NCI-H2107 treated with DMSO at 0.1 percent for 48 hours (cell line): Measurements from ENCODE around the gene SH3YL1.

Source experiments
- DNase-seq: peaks from one replicate; lab custom pipeline; 2025; ENCODE audit not compliant: unreplicated experiment; lab: John Stamatoyannopoulos, UW

SH3YL1 gene

GRCh38 chr2:223971-224760, 39.7 kb downstream of the SH3YL1 start:
- DNase-seq: no peak

DNA sequence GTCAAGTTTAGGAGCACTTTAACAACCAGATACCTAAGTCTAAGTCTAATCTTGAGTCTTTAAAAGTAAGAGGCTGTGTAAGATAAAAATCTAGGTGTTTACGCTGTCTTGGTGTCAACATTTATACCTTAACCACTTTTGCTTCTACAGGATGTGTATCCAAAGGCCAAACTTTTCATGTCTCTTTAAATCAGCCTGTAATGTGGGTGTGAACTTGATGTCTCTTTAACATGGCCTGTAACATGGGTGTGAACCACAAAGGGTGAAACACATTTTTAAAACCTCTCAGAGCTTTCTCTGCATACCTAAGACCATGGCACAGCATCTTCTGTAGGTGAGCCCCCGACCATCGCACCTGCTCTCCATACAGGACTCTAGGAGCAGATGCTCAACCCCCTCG, 40.4 kb downstream of the SH3YL1 start:
- no peak for DNase-seq

GRCh38 chr2:216068-216467, 47.8 kb downstream of the SH3YL1 start:
- no peak for DNase-seq

- no peak for DNase-seq
Measured at GRCh38 chr2:213932-214693, 49.7 kb downstream of the SH3YL1 start.

- no peak for DNase-seq
Measured at GRCh38 chr2:211486-212184, 52.2 kb downstream of the SH3YL1 start.

GRCh38 chr2:210660-211059, 53.2 kb downstream of the SH3YL1 start:
- DNase-seq: no peak

DNA sequence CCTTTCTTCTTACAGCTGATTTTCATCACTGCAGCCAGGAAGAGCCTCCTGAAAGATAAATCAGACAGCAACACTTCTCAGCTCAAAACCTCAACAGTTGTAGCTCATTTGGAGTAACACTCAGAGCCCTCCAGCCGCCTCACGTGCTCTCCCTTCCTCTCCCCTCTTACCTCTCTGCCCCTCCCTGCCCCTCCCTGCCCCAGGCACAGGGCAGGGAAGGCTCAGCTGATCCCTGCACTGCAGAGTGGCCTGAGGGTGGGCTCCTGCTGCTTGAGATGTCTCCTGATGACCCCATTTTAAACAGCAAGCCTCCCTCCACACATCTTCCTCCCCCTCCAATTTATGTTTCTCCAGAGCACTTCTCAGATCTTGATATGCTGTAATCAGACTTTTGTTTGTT, 54.4 kb downstream of the SH3YL1 start:
- no peak for DNase-seq

DNA sequence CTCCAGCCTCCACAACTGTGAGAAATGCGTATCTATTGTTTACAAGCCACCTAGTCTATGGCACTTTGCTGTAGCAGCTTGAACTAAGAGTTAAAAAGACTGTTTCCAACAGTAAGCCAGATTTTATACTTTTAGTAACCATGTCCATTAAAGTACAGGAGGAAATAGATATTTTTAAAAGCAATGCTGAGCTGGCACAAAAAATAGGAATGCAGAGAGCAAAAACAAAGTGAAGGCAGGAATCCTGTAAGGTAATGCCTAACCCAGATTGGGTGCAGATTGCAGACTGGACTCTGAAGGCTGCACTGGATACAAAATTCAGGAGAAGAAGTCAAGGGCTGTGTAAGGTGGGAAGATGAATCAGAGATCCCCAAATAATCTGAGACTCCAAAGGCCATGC, 55.5 kb downstream of the SH3YL1 start:
- DNase-seq: no peak

DNA sequence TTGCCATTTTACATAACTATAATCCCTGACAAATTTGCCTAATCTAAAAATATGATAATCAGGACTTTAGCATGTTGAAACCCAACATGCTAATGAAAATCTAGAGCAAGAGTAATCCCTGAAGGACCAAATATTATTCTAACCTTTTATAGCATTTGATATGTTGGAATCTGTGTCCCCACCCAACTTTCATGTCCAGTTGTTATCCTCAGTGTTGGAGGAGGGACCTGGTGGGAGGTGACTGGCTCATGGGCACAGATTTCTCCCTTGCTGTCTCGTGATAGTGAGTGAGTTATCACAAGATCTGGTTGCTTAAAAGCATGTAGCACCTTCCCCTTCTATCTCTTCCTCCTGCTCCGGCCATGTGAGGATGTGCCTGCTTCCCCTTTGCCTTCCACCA, 59.8 kb downstream of the SH3YL1 start:
- no peak for DNase-seq

DNA sequence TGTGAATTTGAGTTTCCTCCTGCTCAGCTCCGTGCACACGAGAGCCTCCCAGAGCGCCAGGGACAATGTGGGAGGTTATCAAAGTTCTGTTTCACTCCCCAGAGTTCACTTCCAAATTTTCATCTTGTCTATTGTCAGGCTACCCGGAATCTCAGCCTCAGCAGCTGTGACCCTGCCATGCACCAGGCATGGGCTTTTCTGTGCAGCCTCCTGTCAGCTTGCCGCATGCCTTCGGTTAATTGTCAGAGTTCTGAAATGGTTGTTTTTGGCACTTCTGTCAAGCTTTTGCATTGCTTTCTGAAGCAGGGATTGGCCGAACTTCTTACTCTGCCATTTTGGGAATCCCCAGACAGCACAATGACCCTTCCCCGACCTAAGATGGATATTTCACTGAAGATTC, 60.4 kb downstream of the SH3YL1 start:
- DNase-seq: no peak

- DNase-seq: no peak
Measured at GRCh38 chr2:202945-203344, 60.9 kb downstream of the SH3YL1 start.

DNA sequence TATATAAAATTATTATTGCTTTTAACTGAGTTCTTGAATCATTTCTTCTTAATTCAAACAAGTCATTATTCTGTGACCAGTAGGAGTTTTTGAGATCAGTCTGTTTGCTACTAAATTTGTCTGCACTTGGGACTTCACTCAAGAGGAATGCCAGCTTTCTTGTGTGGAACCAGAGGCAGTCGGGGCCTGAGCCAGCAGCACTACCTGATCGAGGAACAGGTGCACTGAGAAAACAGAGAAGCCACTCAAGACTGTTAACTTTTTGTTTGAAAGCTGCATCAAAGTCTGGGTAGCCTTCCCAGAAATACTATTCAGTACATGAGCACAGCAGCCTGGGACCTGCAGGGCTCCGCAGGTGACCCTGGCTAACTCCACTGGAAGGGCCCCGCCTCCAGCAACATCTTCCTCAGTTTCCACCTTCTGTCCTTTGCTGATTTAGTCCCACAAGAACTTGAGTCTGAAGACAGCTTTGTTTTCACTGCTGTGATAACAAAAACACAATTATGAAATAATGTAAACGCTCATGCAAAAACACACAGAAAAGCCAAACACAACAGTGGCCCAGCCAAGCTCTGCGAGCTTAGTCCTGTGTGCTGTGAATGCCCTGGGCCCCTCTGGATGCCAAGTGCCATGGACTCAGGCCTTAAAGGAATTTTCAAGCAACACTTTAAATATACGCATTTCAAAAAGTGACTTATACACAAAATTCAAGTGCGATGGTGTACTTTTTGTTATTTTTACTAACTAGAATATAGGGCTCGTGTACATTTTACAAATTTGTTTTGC, 62.0 kb downstream of the SH3YL1 start:
- no peak for DNase-seq

DNA sequence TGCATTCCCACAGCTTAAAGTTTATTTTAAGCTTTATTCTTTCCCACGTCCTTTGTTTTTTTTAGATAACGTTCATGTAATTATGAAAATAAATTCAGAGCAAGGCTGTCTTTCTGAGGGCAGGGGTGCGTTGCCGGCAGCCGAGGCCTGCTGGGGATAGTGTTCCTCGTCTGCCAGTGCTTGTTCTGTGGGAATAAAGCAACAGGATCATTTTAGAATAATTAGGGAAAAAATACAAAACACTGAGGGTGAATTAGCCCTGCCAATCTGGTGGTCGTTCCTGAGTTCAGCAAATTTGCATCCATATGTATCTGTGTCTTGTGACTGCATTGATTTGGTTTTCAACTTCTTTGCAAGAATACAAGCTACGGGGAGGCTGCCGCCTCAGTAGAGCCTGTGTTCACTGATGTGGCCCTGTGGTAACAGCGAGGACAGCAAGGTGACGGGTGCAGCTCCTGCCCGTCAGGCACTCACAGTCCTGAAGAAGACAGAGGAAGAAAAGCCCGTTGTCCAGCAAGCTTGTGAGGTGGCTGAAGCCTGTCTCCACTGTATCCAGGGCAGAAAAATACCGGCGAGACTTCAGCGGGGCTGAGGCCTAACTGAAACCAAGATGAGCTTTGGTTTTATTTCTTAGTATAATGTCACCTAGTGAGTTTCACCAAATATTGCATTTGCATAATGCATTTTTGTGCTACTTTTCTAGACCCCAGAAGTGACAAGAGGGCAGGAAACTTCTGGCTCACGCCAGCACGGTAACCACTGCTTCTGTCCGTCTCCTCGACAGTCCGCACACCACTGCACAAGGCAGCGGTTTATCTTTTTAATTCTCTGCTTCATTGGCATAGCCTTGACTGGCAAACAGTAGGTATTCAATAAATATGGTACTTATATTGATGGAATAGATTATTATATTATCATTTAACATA, 64.5 kb downstream of the SH3YL1 start:
- no peak for DNase-seq

DNA sequence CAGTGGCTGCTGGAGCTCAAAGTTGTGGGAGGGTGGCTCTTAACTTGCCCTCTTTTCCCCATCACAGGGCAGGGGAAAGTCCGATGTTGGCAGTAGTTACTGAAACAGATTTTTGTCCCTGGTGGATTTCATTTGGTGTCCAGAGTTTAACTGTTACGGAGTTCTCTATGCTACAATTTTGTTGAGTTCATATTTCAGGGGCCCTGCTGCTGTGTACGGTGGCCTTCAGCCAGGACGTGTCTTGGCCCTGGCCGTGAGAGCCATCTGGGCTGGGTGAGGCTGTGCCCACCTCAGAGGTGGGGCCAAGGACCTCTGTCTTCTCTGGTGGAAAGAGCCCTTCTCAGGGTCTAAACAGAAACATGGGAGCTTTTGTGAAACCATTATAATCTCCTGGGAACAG, 67.4 kb downstream of the SH3YL1 start:
- DNase-seq: no peak

DNA sequence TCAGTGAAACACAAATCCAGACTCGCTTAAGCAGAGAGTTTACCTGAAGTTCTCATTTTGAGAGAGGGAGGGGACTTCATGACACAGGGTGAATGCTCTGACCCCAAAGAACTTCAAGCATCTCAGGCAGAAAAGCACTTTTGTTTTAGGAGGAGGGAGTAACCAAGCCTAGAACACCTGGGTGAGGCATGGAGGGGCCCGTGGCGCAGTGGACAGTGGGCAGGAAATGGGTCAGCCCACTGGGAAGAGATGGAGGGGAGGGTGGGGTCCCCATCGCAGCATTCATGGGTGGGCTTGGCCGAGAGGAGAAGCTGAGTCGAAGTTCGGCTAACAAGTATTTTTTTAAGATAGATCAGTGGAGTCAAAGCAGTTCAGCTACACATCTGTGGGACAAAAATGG, 67.9 kb downstream of the SH3YL1 start:
- no peak for DNase-seq

GRCh38 chr2:193141-193671, 70.6 kb downstream of the SH3YL1 start:
- DNase-seq: no peak

GRCh38 chr2:191311-192190, 72.3 kb downstream of the SH3YL1 start:
- no peak for DNase-seq

- DNase-seq: no peak
Measured at GRCh38 chr2:187825-188224, 76.0 kb downstream of the SH3YL1 start.

- no peak for DNase-seq
Measured at GRCh38 chr2:185221-185620, 78.6 kb downstream of the SH3YL1 start.
